Kidney (tissue), 14 donors: ENCODE results near the gene SLC6A2. TPM values are rescaled to one million over a fixed set of nuclear protein-coding genes. Genes with fewer than 3 reads are reported as not detected.
A peak's percentile ranks its signal among the peaks of the same experiment; 100 is the strongest.

Experiments
- DNase-seq, 5 donors: peaks; one replicate each; pipeline ENCODE4 v3.0.0-alpha.2; 2013 to 2020
- FAIRE-seq: peaks from 2 replicates; lab custom pipeline; 2012; peaks lifted over from hg19 to GRCh38; lab: Jason Lieb, UNC
- H3K27ac ChIP-seq, 2 donors: one replicate each; pipeline ENCODE4 v1.7.0; 2013; ENCODE audit warnings: low read depth in 2 of 2, low read length in 2 of 2, inconsistent platforms in 1 of 2
- H3K27me3 ChIP-seq: one replicate; pipeline ENCODE4 v1.7.1; 2013; ENCODE audit warnings: low read length, inconsistent platforms; ENCODE audit not compliant: control insufficient read depth, insufficient read depth
- H3K36me3 ChIP-seq, 3 donors: one replicate each; pipeline versions ENCODE4 v1.7.0 to v1.7.1; 2013; ENCODE audit warnings: low read length in 3 of 3, control low read depth in 1 of 3, inconsistent platforms in 1 of 3; ENCODE audit not compliant: insufficient read depth in 3 of 3, control insufficient read depth in 2 of 3
- H3K4me1 ChIP-seq, 3 donors: one replicate each; pipeline versions ENCODE4 v1.7.0 to v1.7.1; 2013; ENCODE audit warnings: low read length in 3 of 3, inconsistent platforms in 1 of 3, low read depth in 1 of 3; ENCODE audit not compliant: control insufficient read depth in 2 of 3, insufficient read depth in 2 of 3
- H3K4me3 ChIP-seq, 3 donors: one replicate each; pipeline versions ENCODE4 v1.7.0 to v1.8.1; 2013; ENCODE audit warnings: low read length in 3 of 3, control low read depth in 1 of 3, inconsistent platforms in 1 of 3
- H3K9ac ChIP-seq, 3 donors: one replicate each; pipeline versions ENCODE4 v1.7.0 to v1.7.1; 2013; ENCODE audit warnings: low read length in 3 of 3, control low read depth in 1 of 3, inconsistent platforms in 1 of 3
- H3K9me3 ChIP-seq, 3 donors: one replicate each; pipeline versions ENCODE4 v1.7.0 to v1.7.1; 2013; ENCODE audit warnings: low read length in 3 of 3, control low read depth in 1 of 3, inconsistent platforms in 1 of 3; ENCODE audit not compliant: control insufficient read depth in 2 of 3, insufficient read depth in 1 of 3
- intact Hi-C: fragments of 100-400 bp; cut with DNase I; formaldehyde crosslinking; loops from one replicate; pipeline ENCODE4 v1.11.1; 2022
- polyA plus RNA-seq: library from polyadenylated mRNA; stranded (reverse); fragments of 350-450 nt; fragmentation: Illumina TruSeq; extraction: RNeasy Lipid Tissue Mini Kit (QIAGEN cat#74804); gene quantifications from one replicate; pipeline ENCODE4 v1.2.3, GENCODE V29; 2014; ENCODE audit warnings: low read depth, low replicate concordance; ENCODE audit not compliant: insufficient read depth
- total RNA-seq: library from RNA; stranded (reverse); fragmentation: NEBNext Ultra II Directional; extraction: Animal tissue kit (Norgen Biotek cat#: 25700); gene quantifications from one replicate; pipeline ENCODE4 v1.2.1, GENCODE V29; 2021
- TF ChIP-seq, protein P1 (sequence below): IDR thresholded peaks from 3 replicates; pipeline ENCODE4 v1.5.1; 2012; ENCODE audit warnings: mild to moderate bottlenecking, moderate library complexity, borderline replicate concordance; ENCODE audit not compliant: insufficient read depth; ENCODE audit errors: extremely low read depth
- donor health status: control.
- donor health status: control.
- donor health status: control.
- donor health status: control.
- donor health status: control.
- donor health status: DM: yes; HTN: yes; CAD: no.
- donor health status: Normal renal cell carcinoma (clear cell type).

Gene SLC6A2
- total and polyA plus RNA-seq, 2 donors from 2014 or later: 0.09 to 0.73 TPM

GRCh38 chr16:55709801-55710200, 54.0 kb downstream of the SLC6A2 start:
- no peak overlapping the region for H3K9ac ChIP-seq
- H3K9me3 ChIP-seq: no peaks in the 10 kb centered on the region
- no peak overlapping the region for H3K27ac ChIP-seq
- intact Hi-C loops: loop anchor here (5.0 to 10.0 kb wide), 2 partner anchors 132 to 165 kb away; no protein-coding TSS in a partner anchor
- H3K27me3 ChIP-seq: no peaks in the 10 kb centered on the region
- no peak for DNase-seq
- H3K4me3 ChIP-seq: no peak overlapping the region
- TF ChIP-seq, protein P1, sequence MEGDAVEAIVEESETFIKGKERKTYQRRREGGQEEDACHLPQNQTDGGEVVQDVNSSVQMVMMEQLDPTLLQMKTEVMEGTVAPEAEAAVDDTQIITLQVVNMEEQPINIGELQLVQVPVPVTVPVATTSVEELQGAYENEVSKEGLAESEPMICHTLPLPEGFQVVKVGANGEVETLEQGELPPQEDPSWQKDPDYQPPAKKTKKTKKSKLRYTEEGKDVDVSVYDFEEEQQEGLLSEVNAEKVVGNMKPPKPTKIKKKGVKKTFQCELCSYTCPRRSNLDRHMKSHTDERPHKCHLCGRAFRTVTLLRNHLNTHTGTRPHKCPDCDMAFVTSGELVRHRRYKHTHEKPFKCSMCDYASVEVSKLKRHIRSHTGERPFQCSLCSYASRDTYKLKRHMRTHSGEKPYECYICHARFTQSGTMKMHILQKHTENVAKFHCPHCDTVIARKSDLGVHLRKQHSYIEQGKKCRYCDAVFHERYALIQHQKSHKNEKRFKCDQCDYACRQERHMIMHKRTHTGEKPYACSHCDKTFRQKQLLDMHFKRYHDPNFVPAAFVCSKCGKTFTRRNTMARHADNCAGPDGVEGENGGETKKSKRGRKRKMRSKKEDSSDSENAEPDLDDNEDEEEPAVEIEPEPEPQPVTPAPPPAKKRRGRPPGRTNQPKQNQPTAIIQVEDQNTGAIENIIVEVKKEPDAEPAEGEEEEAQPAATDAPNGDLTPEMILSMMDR: no peak
- H3K4me1 ChIP-seq: no peaks in the 10 kb centered on the region
- H3K36me3 ChIP-seq: no peaks in the 10 kb centered on the region
- no peak for FAIRE-seq

GRCh38 chr16:55710466-55710865, 54.7 kb downstream of the SLC6A2 start:
- intact Hi-C loops: loop anchor here (5.0 kb wide), 1 partner anchor 132 kb away; no protein-coding TSS in a partner anchor
- H3K9ac ChIP-seq: no peak overlapping the region
- no peak overlapping the region for H3K27ac ChIP-seq
- H3K9me3 ChIP-seq: no peaks in the 10 kb centered on the region
- H3K27me3 ChIP-seq: no peaks in the 10 kb centered on the region
- no peaks in the 10 kb centered on the region for H3K4me1 ChIP-seq
- DNase-seq (peak in 3 of 5 donors; percentile 44 to 68 (median 49)), FAIRE-seq (no peak)
- no peak overlapping the region for H3K4me3 ChIP-seq
- TF ChIP-seq, protein P1: no peak
- no peaks in the 10 kb centered on the region for H3K36me3 ChIP-seq

GRCh38 chr16:55711959-55712876, 56.4 kb downstream of the SLC6A2 start:
- no peaks in the 10 kb centered on the region for H3K9me3 ChIP-seq
- DNase-seq: peak in 4 of 5 donors; percentile 61 to 82 (median 70)
- intact Hi-C loops: loop anchor here (5.0 kb wide), 1 partner anchor 130 kb away; no protein-coding TSS in a partner anchor
- H3K27ac ChIP-seq: no peak overlapping the region
- no peaks in the 10 kb centered on the region for H3K4me1 ChIP-seq
- H3K27me3 ChIP-seq: no peaks in the 10 kb centered on the region
- no peaks in the 10 kb centered on the region for H3K36me3 ChIP-seq
- no peak overlapping the region for H3K9ac ChIP-seq
- TF ChIP-seq, protein P1: peak; percentile 65
- FAIRE-seq: no peak
- H3K4me3 ChIP-seq: no peak overlapping the region
